ENCODE measurements around the gene LSAMP. TPM values are rescaled to one million over a fixed set of nuclear protein-coding genes. Genes with fewer than 3 reads are reported as not detected.

LSAMP gene
- total RNA-seq, 1 experiment from 2014 or later = not detected

GRCh38 chr3:116070061-116070460 is 375.2 kb downstream of the LSAMP start:
- H3K4me1 Mint-ChIP-seq (ENCODE audit: insufficient read depth, unreplicated experiment) = no peaks in the 10 kb centered on the region
- TF ChIP-seq CTCF (IDR thresholded peaks at IDR 0.05; ENCODE audit: unreplicated experiment) = no peak
- H3K27me3 Mint-ChIP-seq (ENCODE audit: insufficient read depth, unreplicated experiment) = no peaks in the 10 kb centered on the region
- POLR2A ChIA-PET = no interaction called here
- CTCF ChIA-PET = interaction anchor here (0.6 kb wide), 1 partner anchor 62 kb away, joined by 4 read pairs; no protein-coding TSS in a partner anchor
- no TSS peak for BruUV-seq (replicated peaks)
- intact Hi-C loops (cut with micrococcal nuclease) = no loop called here
- DNase-seq (ENCODE audit: unreplicated experiment) = no peak
- H3K4me3 Mint-ChIP-seq (ENCODE audit: unreplicated experiment) = no peak overlapping the region
- no peaks in the 10 kb centered on the region for H3K9me3 Mint-ChIP-seq (ENCODE audit: unreplicated experiment)
- no peak overlapping the region for H3K27ac Mint-ChIP-seq (ENCODE audit: low read depth, unreplicated experiment)
- H3K36me3 Mint-ChIP-seq (ENCODE audit: insufficient read depth, unreplicated experiment) = no peaks in the 10 kb centered on the region

GRCh38 chr3:116069024-116069423 is 376.3 kb downstream of the LSAMP start:
- DNase-seq (ENCODE audit: unreplicated experiment) = no peak
- Mint-ChIP-seq H3K4me1 (ENCODE audit: insufficient read depth, unreplicated experiment) (no peaks in the 10 kb centered on the region), H3K9me3 (ENCODE audit: unreplicated experiment) (no peaks in the 10 kb centered on the region), H3K27me3 (ENCODE audit: insufficient read depth, unreplicated experiment) (no peaks in the 10 kb centered on the region), H3K36me3 (ENCODE audit: insufficient read depth, unreplicated experiment) (no peaks in the 10 kb centered on the region), H3K27ac (ENCODE audit: low read depth, unreplicated experiment) (no peak overlapping the region), H3K4me3 (ENCODE audit: unreplicated experiment) (no peak overlapping the region)
- intact Hi-C loops (cut with micrococcal nuclease) = no loop called here
- ChIA-PET POLR2A (no interaction called here), CTCF (no interaction called here)
- TF ChIP-seq CTCF (IDR thresholded peaks at IDR 0.05; ENCODE audit: unreplicated experiment) = no peak
- no TSS peak for BruUV-seq (replicated peaks)

DNA sequence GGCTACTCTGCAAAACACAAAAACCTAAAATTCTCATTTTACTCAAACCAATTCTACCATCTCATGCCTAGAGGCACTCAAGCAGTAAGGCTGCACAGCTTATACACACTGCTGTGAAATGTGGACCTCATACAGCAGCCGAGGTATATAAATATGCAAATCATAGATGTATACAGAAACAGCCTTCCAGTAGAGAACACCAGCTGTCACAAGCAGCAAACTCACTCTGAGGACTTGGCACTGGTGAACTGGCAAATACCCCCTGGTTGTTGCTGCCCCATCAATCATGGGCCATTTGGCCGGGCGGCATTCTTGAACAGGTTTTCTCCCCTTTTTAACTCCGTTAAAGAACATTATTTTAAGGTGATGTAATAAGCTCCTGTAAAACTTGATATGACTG is 378.0 kb downstream of the LSAMP start:
- Mint-ChIP-seq H3K27ac (ENCODE audit: low read depth, unreplicated experiment) (no peak overlapping the region), H3K4me3 (ENCODE audit: unreplicated experiment) (no peak overlapping the region), H3K27me3 (ENCODE audit: insufficient read depth, unreplicated experiment) (no peaks in the 10 kb centered on the region), H3K36me3 (ENCODE audit: insufficient read depth, unreplicated experiment) (no peaks in the 10 kb centered on the region), H3K9me3 (ENCODE audit: unreplicated experiment) (no peaks in the 10 kb centered on the region), H3K4me1 (ENCODE audit: insufficient read depth, unreplicated experiment) (no peaks in the 10 kb centered on the region)
- TF ChIP-seq CTCF (IDR thresholded peaks at IDR 0.05; ENCODE audit: unreplicated experiment) = no peak
- no peak for DNase-seq (ENCODE audit: unreplicated experiment)
- POLR2A ChIA-PET = interaction anchor here (0.7 kb wide), 1 partner anchor 1645 kb away, joined by 6 read pairs; no protein-coding TSS in a partner anchor
- CTCF ChIA-PET = no interaction called here
- no TSS peak for BruUV-seq (replicated peaks)
- intact Hi-C loops (cut with micrococcal nuclease) = no loop called here

- BruUV-seq (replicated peaks) = no TSS peak
- no peaks in the 10 kb centered on the region for H3K36me3 Mint-ChIP-seq (ENCODE audit: insufficient read depth, unreplicated experiment)
- no peak for DNase-seq (ENCODE audit: unreplicated experiment)
- no peaks in the 10 kb centered on the region for H3K9me3 Mint-ChIP-seq (ENCODE audit: unreplicated experiment)
- H3K4me1 Mint-ChIP-seq (ENCODE audit: insufficient read depth, unreplicated experiment) = no peaks in the 10 kb centered on the region
- intact Hi-C loops (cut with micrococcal nuclease) = no loop called here
- H3K27ac Mint-ChIP-seq (ENCODE audit: low read depth, unreplicated experiment) = no peak overlapping the region
- H3K27me3 Mint-ChIP-seq (ENCODE audit: insufficient read depth, unreplicated experiment) = no peaks in the 10 kb centered on the region
- no peak overlapping the region for H3K4me3 Mint-ChIP-seq (ENCODE audit: unreplicated experiment)
- no peak for TF ChIP-seq CTCF (IDR thresholded peaks at IDR 0.05; ENCODE audit: unreplicated experiment)
- ChIA-PET POLR2A (interaction anchor here (1.6 kb wide), 1 partner anchor 26 kb away, joined by 3 read pairs; no protein-coding TSS in a partner anchor), CTCF (no interaction called here)
These were observed 379.8 kb downstream of the LSAMP start for GRCh38 chr3:116065501-116065900.

Measured in MCF 10A (cell line).